ENCODE measurements around the gene TNFAIP6.

TNFAIP6 gene

GRCh38 chr2:151423760-151424159 is 66.4 kb downstream of the TNFAIP6 start:
- no peak for DNase-seq

Data from right hindlimb (tissue), 1 donor.